WTC11 (cell line): Measurements from ENCODE around the gene RHBDD1. TPM values are rescaled to one million over a fixed set of nuclear protein-coding genes. Genes with fewer than 3 reads are reported as not detected.

ENCODE experiments used
- ATAC-seq: fragments of 200-7000 bp; cut with Tn5 transposase; 2 replicates; pipeline ENCODE4 v1.10.0; 2021; ENCODE audit warnings: mild to moderate bottlenecking, moderate library complexity
- CTCF ChIA-PET: fragments of 300-600 bp; sonication (Branson Sonifier 250); formaldehyde crosslinking; loops from one replicate; lab custom pipeline; 2021; ENCODE audit warnings: antibody characterized with exemption; lab: Charles Lee
- POLR2A ChIA-PET: fragments of 350-600 bp; sonication (Branson Sonifier 250); formaldehyde crosslinking; loops from one replicate; lab custom pipeline; 2021; ENCODE audit warnings: antibody characterized with exemption; lab: Charles Lee
- DNase-seq: peaks from one replicate; pipeline ENCODE4 v3.0.0; 2021; ENCODE audit warnings: low spot score
- H3K27ac Mint-ChIP-seq: 2 replicates; pipeline ENCODE4 v1.8.0; 2021; ENCODE audit warnings: mixed read lengths
- H3K27me3 Mint-ChIP-seq: 2 replicates; pipeline ENCODE4 v1.8.0; 2021; ENCODE audit warnings: low read depth, mild to moderate bottlenecking, moderate library complexity, mixed read lengths
- H3K36me3 Mint-ChIP-seq: 2 replicates; pipeline ENCODE4 v1.8.0; 2021; ENCODE audit warnings: mixed read lengths
- H3K4me1 Mint-ChIP-seq: 2 replicates; pipeline ENCODE4 v1.8.0; 2022; ENCODE audit warnings: mixed read lengths
- H3K4me3 Mint-ChIP-seq: 2 replicates; pipeline ENCODE4 v1.8.0; 2021; ENCODE audit warnings: mild to moderate bottlenecking, moderate library complexity, mixed read lengths
- H3K9me3 Mint-ChIP-seq: 2 replicates; pipeline ENCODE4 v1.8.0; 2021; ENCODE audit warnings: mixed read lengths
- CTCF ChIP-seq: fragments of 200-600 bp; IDR thresholded peaks from 2 replicates; pipeline ENCODE4 v1.8.0; 2022; ENCODE audit warnings: antibody characterized with exemption
- EMX1 ChIP-seq: fragments of 250-450 bp; sonication (Bioruptor Pico); IDR thresholded peaks from 2 replicates; pipeline ENCODE4 v1.8.0; 2021; ENCODE audit warnings: mild to moderate bottlenecking
- ETV6 ChIP-seq: sonication (generic); formaldehyde crosslinking; IDR thresholded peaks from 2 replicates; pipeline ENCODE4 v1.8.1; 2022; ENCODE audit warnings: mild to moderate bottlenecking, missing genetic modification reagents
- HMGA2 ChIP-seq: fragments of 250-450 bp; sonication (Bioruptor Pico); IDR thresholded peaks from 2 replicates; pipeline ENCODE4 v1.4.0; 2021; ENCODE audit warnings: mild to moderate bottlenecking, moderate library complexity
- KAT7 ChIP-seq: sonication (generic); formaldehyde crosslinking; IDR thresholded peaks from 2 replicates; pipeline ENCODE4 v1.8.1; 2023; ENCODE audit warnings: missing genetic modification reagents, mild to moderate bottlenecking, borderline replicate concordance
- MXD4 ChIP-seq: fragments of 250-450 bp; sonication (Bioruptor Pico); IDR thresholded peaks from 2 replicates; pipeline ENCODE4 v1.8.0; 2021; ENCODE audit warnings: mild to moderate bottlenecking, moderate library complexity, borderline replicate concordance
- NFE2L1 ChIP-seq: sonication (generic); formaldehyde crosslinking; IDR thresholded peaks from 2 replicates; pipeline ENCODE4 v1.8.1; 2023; ENCODE audit warnings: missing genetic modification reagents
- RELA ChIP-seq: sonication (generic); formaldehyde crosslinking; IDR thresholded peaks from 2 replicates; pipeline ENCODE4 v1.8.1; 2022; ENCODE audit warnings: missing genetic modification reagents, mild to moderate bottlenecking, borderline replicate concordance
- STAT6 ChIP-seq: sonication (generic); formaldehyde crosslinking; conservative IDR thresholded peaks from 2 replicates; pipeline ENCODE4 v1.8.1; 2023; ENCODE audit warnings: mild to moderate bottlenecking, low read depth, missing genetic modification reagents, moderate library complexity
- TP53 ChIP-seq: sonication (generic); formaldehyde crosslinking; IDR thresholded peaks from 2 replicates; pipeline ENCODE4 v1.8.1; 2023; ENCODE audit warnings: mild to moderate bottlenecking, missing genetic modification reagents
- ZMAT4 ChIP-seq: fragments of 250-450 bp; sonication (Bioruptor Pico); IDR thresholded peaks from 2 replicates; pipeline ENCODE4 v1.9.0; 2021; ENCODE audit warnings: mild to moderate bottlenecking
- ZNF317 ChIP-seq: sonication (generic); formaldehyde crosslinking; IDR thresholded peaks from 2 replicates; pipeline ENCODE4 v1.8.1; 2023; ENCODE audit warnings: low read depth, mild to moderate bottlenecking, moderate library complexity, missing genetic modification reagents, borderline replicate concordance
- ZSCAN18 ChIP-seq: fragments of 250-450 bp; sonication (Bioruptor Pico); IDR thresholded peaks from 2 replicates; pipeline ENCODE4 v2.1.2; 2022; ENCODE audit warnings: mild to moderate bottlenecking, moderate library complexity
- total RNA-seq: library from RNA; stranded (reverse); gene quantifications from 3 replicates; pipeline ENCODE4 v1.2.3, GENCODE V29; 2021
- TF ChIP-seq, protein P1 (sequence below): sonication (generic); formaldehyde crosslinking; IDR thresholded peaks from 2 replicates; pipeline ENCODE4 v1.8.1; 2023; ENCODE audit warnings: mild to moderate bottlenecking, moderate library complexity, missing genetic modification reagents
- TF ChIP-seq, protein P2 (sequence below): fragments of 250-450 bp; sonication (Bioruptor Pico); IDR thresholded peaks from 2 replicates; pipeline ENCODE4 v1.8.0; 2021; ENCODE audit warnings: mild to moderate bottlenecking
- TF ChIP-seq, protein P3 (sequence below): sonication (generic); formaldehyde crosslinking; IDR thresholded peaks from 2 replicates; pipeline ENCODE4 v1.8.1; 2022; ENCODE audit warnings: mild to moderate bottlenecking, moderate library complexity, missing genetic modification reagents
- TF ChIP-seq, protein P4 (sequence below): sonication (generic); formaldehyde crosslinking; IDR thresholded peaks from 2 replicates; pipeline ENCODE4 v1.8.0; 2023; ENCODE audit warnings: missing genetic modification reagents

Gene RHBDD1
- total RNA-seq, 1 experiment from 2014 or later = 25.7 TPM

DNA sequence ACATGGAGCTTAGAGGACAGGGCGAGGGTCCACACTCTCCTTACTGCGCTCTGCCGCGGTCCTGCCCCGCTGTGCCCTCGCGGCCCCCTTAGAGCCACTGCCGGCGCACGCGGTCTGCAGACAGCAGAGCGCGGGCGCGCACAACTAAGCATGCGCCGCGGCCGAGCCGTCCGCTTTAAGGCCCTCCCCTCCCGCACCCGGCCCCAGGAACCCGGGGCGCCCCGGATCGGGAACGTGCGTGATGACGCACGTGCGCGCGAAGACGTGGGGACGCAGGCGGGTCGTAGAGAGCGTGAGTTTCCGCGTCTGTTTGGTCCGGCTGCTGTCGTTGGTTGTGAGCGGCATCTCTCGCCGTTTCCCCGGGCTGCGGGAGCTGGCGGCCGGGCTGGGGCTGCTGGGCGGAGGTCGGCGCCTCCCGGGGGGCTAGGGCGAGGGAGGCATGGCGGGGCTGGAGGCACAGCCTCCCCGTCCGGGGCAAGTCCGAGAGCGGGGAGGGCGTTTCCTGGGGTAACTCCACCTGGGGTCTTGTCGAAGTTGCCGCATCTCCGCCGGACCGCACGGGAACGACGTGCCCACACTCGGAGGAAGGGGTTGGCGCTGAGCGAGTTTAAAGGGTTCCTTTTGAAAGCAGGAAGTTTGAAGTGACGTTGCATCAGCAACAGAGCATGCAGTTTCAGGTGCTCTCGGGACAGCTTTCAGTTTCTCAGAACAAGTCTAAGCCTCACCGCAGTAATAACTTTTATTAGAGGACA, at the start of gene RHBDD1 (continued):
- TF ChIP-seq ZSCAN18 = no peak
- no peak for TF ChIP-seq ZMAT4 (CRISPR knock-in tag)
- peak; percentile 96 for TF ChIP-seq NFE2L1
- TF ChIP-seq, protein P1, sequence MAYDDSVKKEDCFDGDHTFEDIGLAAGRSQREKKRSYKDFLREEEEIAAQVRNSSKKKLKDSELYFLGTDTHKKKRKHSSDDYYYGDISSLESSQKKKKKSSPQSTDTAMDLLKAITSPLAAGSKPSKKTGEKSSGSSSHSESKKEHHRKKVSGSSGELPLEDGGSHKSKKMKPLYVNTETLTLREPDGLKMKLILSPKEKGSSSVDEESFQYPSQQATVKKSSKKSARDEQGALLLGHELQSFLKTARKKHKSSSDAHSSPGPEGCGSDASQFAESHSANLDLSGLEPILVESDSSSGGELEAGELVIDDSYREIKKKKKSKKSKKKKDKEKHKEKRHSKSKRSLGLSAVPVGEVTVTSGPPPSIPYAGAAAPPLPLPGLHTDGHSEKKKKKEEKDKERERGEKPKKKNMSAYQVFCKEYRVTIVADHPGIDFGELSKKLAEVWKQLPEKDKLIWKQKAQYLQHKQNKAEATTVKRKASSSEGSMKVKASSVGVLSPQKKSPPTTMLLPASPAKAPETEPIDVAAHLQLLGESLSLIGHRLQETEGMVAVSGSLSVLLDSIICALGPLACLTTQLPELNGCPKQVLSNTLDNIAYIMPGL (CRISPR knock-in tag) = peak; percentile 90; the same call in 1 of the 2 replicates
- TF ChIP-seq CTCF = no peak
- TF ChIP-seq, protein P2, sequence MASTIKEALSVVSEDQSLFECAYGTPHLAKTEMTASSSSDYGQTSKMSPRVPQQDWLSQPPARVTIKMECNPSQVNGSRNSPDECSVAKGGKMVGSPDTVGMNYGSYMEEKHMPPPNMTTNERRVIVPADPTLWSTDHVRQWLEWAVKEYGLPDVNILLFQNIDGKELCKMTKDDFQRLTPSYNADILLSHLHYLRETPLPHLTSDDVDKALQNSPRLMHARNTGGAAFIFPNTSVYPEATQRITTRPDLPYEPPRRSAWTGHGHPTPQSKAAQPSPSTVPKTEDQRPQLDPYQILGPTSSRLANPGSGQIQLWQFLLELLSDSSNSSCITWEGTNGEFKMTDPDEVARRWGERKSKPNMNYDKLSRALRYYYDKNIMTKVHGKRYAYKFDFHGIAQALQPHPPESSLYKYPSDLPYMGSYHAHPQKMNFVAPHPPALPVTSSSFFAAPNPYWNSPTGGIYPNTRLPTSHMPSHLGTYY (CRISPR knock-in tag) = no peak
- no peak for TF ChIP-seq EMX1 (CRISPR knock-in tag)
- TF ChIP-seq RELA (CRISPR knock-in tag) = peak; percentile 98
- TF ChIP-seq KAT7 = peak; percentile 99
- no peak for TF ChIP-seq MXD4 (CRISPR knock-in tag)
- peak; percentile 100 for TF ChIP-seq ETV6
- TF ChIP-seq TP53 (CRISPR knock-in tag) = peak; percentile 99
- TF ChIP-seq HMGA2 (CRISPR knock-in tag) = no peak
- TF ChIP-seq STAT6 (CRISPR knock-in tag) = peak; percentile 81; the same call in 1 of the 2 replicates
- TF ChIP-seq, protein P3, sequence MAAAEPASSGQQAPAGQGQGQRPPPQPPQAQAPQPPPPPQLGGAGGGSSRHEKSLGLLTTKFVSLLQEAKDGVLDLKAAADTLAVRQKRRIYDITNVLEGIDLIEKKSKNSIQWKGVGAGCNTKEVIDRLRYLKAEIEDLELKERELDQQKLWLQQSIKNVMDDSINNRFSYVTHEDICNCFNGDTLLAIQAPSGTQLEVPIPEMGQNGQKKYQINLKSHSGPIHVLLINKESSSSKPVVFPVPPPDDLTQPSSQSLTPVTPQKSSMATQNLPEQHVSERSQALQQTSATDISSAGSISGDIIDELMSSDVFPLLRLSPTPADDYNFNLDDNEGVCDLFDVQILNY (CRISPR knock-in tag) = peak; percentile 93
- TF ChIP-seq, all 79 proteins: peak for 57

DNA sequence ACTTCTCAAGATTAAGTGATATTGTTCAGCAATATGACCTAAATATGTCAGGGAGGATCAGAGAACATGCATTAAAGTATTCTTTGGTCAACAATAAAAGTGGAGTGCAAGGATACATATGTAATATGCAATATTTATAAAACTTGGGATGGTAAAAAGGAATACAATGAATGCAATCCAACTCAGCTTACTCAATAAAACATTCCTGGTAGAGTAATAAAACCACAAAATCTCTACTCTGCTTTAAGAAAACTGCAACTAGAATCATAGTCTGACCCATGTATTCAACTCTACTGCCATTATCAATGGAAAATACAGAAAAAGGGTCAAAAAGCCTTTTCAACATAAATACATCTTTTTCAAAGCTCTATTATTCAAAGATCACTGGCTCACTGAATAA, 47.8 kb upstream of the RHBDD1 start:
- CTCF ChIA-PET = no interaction called here
- Mint-ChIP-seq H3K27me3 (no peaks in the 10 kb centered on the region), H3K36me3 (peaks cover 27% of the 10 kb centered on the region), H3K9me3 (peaks cover 7% of the 10 kb centered on the region), H3K27ac (no peak overlapping the region), H3K4me3 (no peak overlapping the region), H3K4me1 (peaks cover 38% of the 10 kb centered on the region)
- ATAC-seq = no peak
- DNase-seq = no peak
- POLR2A ChIA-PET = no interaction called here
- TF ChIP-seq ZNF317 (CRISPR knock-in tag) (no peak), KAT7 (no peak)
- TF ChIP-seq, protein P4, sequence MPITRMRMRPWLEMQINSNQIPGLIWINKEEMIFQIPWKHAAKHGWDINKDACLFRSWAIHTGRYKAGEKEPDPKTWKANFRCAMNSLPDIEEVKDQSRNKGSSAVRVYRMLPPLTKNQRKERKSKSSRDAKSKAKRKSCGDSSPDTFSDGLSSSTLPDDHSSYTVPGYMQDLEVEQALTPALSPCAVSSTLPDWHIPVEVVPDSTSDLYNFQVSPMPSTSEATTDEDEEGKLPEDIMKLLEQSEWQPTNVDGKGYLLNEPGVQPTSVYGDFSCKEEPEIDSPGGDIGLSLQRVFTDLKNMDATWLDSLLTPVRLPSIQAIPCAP (CRISPR knock-in tag) = no peak
